Measurements from ENCODE around the gene KRCC1.
"Not testable (repeated sequence)": the region's sequence is repeated elsewhere in the genome, so short reads cannot be mapped to it uniquely, and the experiment has no call there.

The KRCC1 gene

GRCh38 chr2:88077080-88077479 is 21.5 kb upstream of the KRCC1 start:
- no peak for DNase-seq (ENCODE audit: low read depth, low spot score)

DNA sequence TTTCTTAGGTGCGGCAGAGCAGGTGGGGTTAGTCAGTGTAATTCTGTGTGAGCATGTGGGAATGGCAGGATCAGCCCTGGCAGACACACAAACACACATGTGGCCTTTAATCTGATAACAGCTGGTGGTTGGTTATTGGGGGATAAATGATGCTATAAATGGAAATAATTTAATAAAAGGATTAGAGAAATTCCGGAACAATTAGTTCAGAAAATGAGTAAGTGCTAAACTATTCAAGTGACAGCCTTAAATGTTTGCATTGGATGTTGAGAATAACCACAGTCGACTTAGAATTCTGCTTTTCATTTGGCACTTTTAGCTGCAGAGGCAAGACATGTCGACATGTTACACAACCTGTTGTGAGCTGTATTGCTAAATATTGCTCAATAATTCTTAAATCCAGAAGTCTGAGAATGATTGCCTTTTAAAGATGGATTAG is 19.3 kb upstream of the KRCC1 start:
- no peak for DNase-seq (ENCODE audit: low read depth, low spot score)

- no peak for DNase-seq (ENCODE audit: low read depth, low spot score)
These were observed 18.6 kb upstream of the KRCC1 start for GRCh38 chr2:88074150-88074549.

DNA sequence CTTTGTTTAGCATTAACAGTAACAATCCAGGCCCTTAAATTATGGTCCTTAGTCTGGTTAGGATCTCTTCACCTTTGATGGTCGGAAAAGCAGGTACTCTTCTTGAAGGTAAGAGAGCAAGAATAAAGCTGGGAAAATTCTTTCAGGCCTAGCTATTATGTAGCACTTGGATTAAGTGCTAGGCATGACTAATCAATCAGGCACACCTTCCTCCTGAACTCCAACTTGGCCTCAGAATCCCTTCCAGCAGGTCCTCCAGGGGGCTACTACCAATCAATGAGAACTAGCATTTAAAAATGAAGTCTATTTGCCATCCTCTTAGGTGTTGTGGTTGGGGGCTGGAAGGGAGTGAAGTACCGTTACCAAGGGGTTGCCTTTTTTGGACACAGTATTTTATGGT is 15.8 kb upstream of the KRCC1 start:
- DNase-seq (ENCODE audit: low read depth, low spot score): no peak

DNA sequence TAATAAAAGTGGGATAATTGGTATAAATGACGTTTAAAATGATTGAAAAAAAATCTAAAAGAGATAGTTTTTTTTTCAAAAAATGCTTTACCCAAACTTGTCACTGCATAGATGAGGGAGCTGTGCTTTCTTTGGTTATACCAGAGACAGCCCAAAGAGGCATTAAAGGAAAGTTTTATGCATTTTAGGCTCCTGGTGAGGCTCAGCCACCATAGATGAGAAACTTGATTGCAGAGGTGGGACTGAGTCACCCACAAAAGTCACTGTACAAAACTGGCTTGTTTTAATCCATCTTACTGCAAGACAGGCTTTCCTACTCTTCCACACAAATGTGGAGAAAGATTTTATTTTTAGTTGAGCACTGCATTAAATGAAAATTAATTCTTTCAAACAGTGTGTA is 14.5 kb upstream of the KRCC1 start:
- DNase-seq (ENCODE audit: low read depth, low spot score): no peak

DNA sequence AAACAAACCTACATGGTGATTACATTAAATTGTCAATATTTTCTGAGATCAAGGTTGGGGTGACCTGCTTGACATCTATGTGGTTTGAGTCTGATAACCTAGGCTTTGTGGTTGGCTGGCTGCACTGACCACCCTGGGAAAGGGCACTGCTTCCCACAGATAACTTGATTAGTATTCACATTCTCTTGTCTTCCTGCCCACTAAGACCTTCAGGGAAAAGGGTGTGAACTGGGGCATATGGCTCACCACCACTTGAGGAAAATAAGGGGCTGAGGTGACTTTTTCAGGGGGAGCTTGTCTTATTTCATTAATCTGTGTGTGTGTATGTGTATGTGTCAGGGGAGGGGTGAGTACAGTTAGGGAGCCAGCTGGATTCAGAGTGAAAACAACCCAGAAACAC is 13.5 kb upstream of the KRCC1 start:
- DNase-seq (ENCODE audit: low read depth, low spot score): no peak

DNA sequence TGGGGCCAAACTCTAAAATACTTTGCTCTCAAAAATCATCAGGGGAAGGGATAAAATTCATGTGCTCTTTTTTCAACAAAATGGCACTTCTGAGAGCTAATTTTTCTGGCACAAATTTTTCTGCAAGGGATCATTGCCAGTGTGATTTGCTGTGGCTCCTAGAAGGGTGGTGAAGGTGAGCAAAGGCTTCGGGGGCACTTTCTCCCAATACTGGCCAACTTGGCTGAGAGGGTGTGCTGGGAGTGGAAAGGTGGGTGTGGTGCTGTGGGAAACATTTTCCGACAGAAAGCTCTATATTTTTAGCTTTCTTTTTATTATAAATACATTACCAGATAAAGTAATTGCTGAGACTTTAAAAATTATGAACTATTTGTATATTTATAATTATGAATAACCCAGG is 12.5 kb upstream of the KRCC1 start:
- DNase-seq (ENCODE audit: low read depth, low spot score): no peak

GRCh38 chr2:88067598-88067997 is 12.0 kb upstream of the KRCC1 start, which contains the start of gene SMYD1:
TSS of gene SMYD1 (plus strand) at chr2:88067825. CDS start at chr2:88067865, 40 bp downstream.
- DNase-seq (ENCODE audit: low read depth, low spot score): no peak

GRCh38 chr2:88067189-88067588 is 11.6 kb upstream of the KRCC1 start:
- no peak for DNase-seq (ENCODE audit: low read depth, low spot score)

- no peak for DNase-seq (ENCODE audit: low read depth, low spot score)
These were observed 11.0 kb upstream of the KRCC1 start for GRCh38 chr2:88066543-88066942.

GRCh38 chr2:88061295-88061694 is 5.7 kb upstream of the KRCC1 start:
- no peak for DNase-seq (ENCODE audit: low read depth, low spot score)

GRCh38 chr2:88060907-88061275 is 5.3 kb upstream of the KRCC1 start:
- no peak for DNase-seq (ENCODE audit: low read depth, low spot score)

DNA sequence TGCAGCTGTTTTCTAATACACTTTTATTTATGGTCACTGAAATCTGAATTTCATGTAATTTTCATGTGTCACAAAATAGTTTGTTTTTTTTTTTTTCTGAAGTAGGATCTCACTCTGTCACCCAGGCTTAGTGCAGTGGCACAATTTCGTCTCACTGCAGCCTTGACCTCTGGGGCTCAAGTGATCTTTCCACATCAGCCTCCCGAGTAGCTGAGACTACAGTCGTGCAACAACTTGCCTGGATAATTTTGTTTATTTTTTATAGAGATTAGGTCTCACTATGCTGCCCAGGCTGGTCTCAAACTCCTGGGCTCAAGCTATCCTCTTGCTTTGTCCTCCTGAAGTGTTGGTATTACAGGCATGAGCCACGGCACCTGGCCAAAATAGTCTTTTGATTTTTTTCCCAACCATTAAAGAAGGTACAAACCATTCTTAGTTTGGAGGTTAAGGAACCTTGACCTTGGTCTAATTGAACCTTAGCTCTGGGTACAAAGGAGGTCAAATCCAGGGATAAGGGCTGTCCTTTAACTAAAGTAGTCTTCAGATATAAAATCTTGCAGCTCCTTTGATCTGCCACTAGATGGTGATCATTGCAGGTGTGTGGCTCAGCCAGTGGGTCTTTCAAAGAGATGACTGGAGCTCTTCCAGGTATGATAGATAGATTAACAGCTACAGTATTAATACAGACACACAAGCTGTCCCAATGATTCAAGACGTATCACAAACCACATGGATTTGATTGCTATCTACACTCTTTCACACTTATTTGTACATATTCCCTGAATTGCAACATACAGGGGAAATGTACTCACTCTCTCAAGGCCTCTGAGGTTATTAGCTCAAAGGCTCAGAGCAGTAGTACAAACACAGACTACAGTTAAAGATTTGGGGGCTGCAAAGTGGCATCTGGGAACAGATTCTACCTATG is 4.7 kb upstream of the KRCC1 start:
- DNase-seq (ENCODE audit: low read depth, low spot score): no peak

- DNase-seq (ENCODE audit: low read depth, low spot score): no peak
These were observed 2.6 kb upstream of the KRCC1 start for GRCh38 chr2:88058191-88058590.

GRCh38 chr2:88057437-88057844 is 1.9 kb upstream of the KRCC1 start:
- no peak for DNase-seq (ENCODE audit: low read depth, low spot score)

DNA sequence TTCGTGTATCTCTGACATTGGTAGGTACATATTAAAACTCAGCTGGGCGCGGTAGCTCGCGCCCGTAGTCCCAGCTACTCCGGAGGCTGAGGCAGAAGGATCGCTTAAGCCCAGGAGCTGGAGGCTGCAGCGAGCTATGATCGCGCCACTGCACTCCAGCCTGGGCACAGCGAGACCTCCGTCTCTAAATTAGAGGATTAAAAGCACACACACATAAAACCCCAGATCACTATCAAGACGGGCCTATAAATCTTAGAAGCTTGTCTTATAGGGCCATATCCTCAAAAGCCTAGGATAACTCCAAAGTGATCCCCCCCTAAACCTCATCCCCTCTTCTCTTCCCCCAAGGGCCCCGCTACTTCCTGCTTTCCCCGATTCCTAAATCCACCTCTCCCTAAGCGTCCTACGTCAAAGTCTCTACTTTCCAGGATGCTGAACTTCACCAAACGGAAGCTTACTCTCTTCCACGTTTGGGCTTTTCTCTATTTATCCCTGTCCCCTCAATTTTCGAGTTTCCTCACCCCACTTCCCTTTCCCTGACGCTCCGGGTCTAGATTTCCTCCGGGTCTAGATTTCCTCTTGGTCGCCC is 707 bp downstream of the KRCC1 start:
- DNase-seq (ENCODE audit: low read depth, low spot score): no peak

DNA sequence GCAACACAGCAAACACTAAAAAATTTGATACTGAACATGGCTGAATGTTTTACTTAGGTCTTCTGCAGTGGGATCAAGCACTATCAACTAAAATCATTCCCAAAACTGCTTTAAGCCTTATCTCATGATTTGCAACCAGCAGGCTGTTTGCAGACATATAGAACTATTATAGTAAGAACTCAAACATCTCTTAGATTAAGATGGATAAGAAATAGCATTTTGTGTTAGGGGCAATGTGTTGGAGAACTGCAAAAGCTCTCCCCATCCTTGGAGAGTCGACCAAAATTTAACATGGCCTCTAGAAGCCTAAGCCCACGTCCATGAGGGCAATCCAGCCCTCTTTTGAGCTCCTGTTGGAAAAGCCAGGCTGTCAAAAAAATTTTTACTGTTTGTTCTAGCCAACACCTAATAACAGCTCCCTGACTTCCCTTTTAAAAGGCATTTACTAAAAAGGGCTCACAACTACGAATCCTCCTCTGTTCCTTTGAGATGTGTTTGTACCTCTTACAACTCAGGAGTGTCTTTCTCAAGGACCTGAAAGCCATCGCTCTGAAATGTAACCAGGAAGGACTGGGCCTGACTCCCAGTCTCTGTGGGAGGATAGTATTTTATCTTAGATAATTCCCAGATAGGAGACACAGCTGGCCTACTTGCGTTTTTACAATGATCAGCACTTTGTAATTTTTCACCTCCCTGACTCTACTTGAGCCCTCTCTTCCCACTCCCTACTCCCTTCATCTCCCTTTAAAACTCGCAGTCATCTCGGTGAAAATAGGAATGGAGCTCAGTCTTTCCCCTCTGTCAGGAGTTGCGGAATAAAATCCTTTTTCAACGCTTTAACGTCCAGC is 1.4 kb downstream of the KRCC1 start:
- no peak for DNase-seq (ENCODE audit: low read depth, low spot score)

- DNase-seq (ENCODE audit: low read depth, low spot score): no peak
These were observed 2.3 kb downstream of the KRCC1 start for GRCh38 chr2:88053296-88053695.

- DNase-seq (ENCODE audit: low read depth, low spot score): no peak
These were observed 3.8 kb downstream of the KRCC1 start for GRCh38 chr2:88051792-88052191.

DNA sequence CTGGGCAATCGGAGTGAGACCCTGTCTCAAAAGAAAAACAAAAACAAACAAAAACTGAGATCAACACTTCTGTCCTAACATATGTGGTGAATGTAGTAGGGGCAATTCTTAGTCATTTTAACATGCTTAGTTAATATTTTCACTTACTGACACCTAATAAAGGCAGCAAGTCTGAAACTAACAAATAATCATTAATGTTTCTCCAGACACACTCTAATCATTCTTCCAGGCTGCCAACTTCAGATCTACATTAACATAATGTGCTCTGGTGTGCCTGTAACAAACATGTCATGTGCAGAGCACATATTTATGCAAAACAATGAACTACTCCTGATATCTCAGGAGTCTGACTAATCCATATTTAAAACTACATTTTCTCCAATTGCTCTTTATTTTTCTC is 6.0 kb downstream of the KRCC1 start:
- no peak for DNase-seq (ENCODE audit: low read depth, low spot score)

DNA sequence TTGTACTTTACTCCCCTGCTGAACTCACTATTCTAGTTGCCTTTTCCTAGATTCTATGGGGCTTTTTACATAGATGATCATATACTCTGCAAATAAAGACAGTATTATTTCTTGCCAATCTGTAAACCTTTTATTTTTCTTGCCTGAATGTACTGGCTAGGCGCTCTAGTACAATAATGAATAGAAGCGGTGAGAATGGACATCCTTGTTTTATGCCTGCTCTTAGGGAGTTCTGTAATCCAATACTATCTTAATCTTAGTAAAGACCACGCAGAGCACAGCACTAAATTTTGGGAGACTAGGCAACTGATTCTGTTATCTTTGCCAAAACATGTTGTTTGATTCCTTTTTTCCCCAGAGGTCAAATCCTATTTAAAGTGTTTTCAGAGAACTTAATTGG is 7.0 kb downstream of the KRCC1 start:
- DNase-seq (ENCODE audit: low read depth, low spot score): no peak

DNA sequence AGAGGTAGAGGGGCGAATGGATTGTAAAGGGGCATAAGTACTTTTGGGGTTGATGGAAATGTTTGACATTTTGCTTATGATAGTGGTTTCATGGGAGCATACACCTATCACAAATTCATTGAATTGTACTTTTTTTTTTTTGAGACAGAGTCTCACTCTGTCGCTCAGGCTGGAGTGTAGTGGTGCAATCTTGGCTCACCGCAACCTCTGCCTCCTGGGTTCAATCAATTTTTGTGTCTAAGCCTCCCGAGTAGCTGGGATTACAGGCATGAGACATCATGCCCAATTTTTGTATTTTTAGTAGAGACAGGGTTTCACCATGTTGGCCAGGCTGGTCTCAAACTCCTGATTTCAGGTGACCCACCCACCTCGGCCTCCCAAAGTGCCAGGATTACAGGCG is 10.0 kb downstream of the KRCC1 start:
- not testable (repeated sequence) for DNase-seq (ENCODE audit: low read depth, low spot score)
